NCI-H2196 (cell line): Measurements from ENCODE around the gene VAPA.
A peak's percentile ranks its signal among the peaks of the same experiment; 100 is the strongest.

Experiments
- DNase-seq: peaks from one replicate; lab custom pipeline; 2025; ENCODE audit not compliant: unreplicated experiment; lab: John Stamatoyannopoulos, UW

Gene VAPA

DNA sequence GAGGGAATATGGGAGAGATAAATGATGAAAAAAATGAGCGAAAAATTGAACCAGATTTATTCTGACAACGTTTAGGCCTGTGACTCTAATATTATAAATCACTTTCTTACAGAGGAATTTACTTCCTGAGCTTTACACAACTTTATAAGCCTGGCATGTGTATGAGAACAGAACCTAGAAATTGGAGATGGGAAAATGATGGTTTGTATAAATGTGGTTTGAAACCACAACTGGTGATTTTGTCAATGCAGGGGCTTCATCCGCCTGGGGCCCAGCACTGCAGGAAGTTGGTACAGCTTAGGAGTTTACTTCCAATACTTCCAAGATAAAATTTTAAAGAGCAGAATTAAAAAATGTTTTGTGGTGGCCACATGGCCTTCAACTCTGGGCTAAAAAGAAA is 82.3 kb downstream of the VAPA start:
- DNase-seq = no peak

DNA sequence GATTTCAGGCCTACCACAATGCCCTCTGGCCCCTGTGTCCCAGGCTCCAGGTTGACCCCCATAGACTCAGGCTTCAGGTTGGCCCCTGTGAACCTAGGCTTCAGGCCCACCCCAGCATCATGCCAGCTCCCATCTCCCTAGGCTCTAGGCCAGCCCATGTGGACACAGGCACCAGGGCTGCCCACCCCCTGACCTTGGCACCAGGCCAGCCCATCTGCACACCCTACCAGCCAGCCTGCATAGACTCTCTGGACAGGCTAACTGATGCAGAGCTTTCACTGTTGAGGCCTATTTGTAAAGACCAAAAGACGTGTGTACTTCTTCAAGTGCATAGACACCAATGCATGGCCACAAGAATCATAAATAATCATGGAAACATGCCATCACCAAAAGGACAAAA is 83.9 kb downstream of the VAPA start:
- no peak for DNase-seq

DNA sequence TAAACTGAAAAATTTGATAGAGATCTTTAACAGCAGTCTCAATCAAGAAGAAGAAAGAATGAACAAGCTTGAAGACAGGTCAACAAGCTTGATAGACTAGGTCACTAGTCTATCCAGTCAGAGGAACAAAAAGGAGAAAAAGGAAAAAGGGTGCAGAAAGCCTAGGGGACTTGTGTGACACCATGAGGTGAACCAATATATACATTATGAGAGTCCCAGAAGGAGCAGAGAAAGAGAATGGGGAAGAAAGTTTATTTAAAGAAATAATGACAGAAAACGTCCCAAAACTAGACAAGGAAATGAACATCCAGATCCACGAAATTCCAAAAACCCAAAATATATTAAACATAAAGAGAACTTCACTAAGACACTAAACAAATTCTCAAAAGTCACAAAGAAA is 84.5 kb downstream of the VAPA start:
- DNase-seq = no peak

DNA sequence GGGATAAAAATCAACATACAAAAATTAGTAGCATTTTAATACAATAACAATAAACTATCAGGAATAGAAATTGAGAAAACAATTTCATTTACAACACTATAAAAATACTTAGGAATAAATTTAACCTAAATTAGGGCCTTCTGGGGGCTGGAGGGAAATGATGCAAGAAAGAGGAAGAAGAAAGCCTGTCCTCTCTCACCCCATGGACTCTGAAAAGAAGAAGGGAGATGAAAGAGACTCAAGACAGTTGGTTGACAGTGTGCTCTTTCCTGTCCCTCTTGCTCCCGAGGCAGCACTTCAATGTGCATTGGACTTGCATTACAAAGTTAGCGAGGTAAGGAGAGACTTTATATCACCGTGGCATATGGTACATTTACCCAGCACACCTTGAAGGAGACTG is 88.5 kb downstream of the VAPA start:
- DNase-seq = no peak

DNA sequence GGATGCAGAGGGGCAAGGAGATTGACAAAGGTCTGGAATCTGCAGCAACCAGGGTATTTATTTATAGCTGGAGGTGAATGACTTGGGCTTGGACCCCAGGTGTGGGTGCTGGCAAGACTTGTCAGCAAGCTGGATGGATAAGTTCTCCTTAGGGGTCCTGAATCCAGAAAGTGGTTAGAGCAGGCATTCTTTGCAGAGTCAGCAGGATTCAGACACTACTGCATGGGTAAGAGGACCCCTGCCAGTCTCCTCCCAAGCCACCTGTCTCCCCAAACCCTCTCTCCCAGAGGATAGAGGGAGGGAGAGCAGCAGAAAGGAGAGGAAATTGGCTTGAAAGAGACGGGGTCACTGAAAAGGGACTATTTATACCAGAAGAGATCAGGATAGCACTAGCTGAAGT is 89.5 kb downstream of the VAPA start:
- DNase-seq = no peak

DNA sequence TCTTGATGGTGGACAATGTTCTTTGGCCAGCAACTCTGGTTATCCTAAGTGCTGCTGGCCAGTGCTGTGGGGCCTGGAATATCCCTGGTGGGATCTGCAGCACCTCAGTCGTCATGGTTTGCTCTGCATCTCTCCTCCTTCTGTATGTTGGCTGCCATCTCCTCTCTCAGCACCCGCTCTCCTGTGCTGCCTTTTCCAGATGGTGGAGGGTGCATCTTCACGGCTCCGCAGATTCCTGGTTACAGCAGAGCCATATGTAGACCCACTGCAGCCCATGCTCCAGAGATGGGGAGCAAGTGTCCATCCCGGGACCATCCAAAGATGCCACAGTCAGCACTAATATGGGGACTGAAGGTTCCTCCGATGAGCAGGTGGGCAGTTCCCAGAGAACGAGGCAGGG is 90.0 kb downstream of the VAPA start:
- no peak for DNase-seq

DNA sequence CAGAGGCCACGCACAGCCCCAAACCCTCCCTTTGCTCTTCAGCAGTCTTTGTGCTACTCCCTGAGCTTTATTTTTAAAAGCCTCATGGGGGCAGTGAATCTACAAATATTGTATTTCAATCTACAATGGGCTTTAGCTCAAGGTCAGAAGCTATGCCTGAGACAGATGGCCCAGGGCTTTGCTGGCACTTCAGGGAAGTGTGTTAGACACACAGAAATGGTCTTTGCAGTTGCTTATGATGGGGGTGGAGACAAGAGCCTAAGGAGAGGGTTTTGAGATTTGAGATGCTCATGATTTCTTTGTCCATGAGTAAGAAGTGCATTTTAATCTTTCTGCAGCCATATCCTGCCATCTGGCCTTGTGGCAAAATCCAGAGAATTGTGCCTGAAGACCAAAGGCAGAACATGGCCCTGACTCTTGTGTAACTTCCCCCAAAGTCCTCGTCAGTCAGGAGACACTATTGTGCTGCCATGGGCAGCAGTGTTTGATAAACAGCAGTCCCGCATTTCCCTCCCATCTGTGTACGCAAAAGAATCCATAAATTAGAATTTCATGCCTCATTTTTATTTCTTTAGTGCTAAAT is 92.6 kb downstream of the VAPA start:
- peak; percentile 69 for DNase-seq

DNA sequence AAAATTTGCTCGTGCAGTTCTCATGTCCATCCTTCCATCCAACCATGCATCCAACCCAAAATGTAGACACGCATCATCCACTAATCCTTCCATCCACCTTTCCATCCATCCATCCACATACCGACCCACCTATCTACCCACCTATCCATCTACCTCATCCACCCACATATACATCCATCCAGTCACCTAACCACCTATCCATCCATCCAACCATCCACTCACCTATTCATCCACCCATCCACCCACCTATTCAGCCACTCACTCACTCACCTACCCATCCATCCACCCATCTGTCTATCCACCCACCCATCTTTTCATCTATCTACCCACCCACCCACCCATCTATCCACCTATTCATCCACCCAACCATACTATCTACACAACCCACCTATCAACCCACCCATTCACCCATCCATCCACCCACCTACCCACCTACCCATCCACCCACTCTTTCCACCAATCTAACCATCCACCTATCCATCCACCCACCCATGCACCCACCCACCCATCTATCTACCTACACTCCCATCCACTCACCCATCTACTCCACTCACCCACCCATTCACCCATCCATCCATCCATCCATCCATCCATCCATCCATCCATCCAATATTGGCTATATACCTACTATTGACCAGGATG is 94.3 kb downstream of the VAPA start:
- DNase-seq = no peak
